ENCODE data around the gene ADGRB3. TPM values are rescaled to one million over a fixed set of nuclear protein-coding genes. Genes with fewer than 3 reads are reported as not detected.

The ADGRB3 gene
- 7.7 and 8.1 TPM in 2 replicates for total RNA-seq (2021)
- Bru-seq, nascent RNA: percentile 71 among the genes with signal in this experiment
- percentile 78 among the genes with signal in this experiment for BruChase-seq, experiment 1, labeled RNA remaining after a 2-hour chase
- BruChase-seq, experiment 2, labeled RNA remaining after a 6-hour chase: percentile 78 among the genes with signal in this experiment
- long read RNA-seq, partial matches to known transcripts: 5 of 14 reads
- long read RNA-seq, other reads (novel, unspliced or antisense): 9 of 14 reads

GRCh38 chr6:68634726-68635411 is at the start of gene ADGRB3:
Gene ADGRB3, plus strand, starts transcription at chr6:68635282. Its CDS starts 3,394 bp downstream, at chr6:68638676.
- TF ChIP-seq CTCF (conservative IDR thresholded peaks at IDR 0.05; ENCODE audit: low read depth, low read length) (no peak), EZH2 (IDR thresholded peaks at IDR 0.05; ENCODE audit: borderline replicate concordance, low read depth, low read length, poor library complexity, severe bottlenecking) (no peak)
- no TSS peak for BruUV-seq (replicated peaks)
- no peaks in the 10 kb centered on the region for H3K36me3 ChIP-seq (ENCODE audit: insufficient read depth, low read length, poor library complexity, severe bottlenecking)
- H3K27ac ChIP-seq (ENCODE audit: low read depth, low read length, poor library complexity, severe bottlenecking): peak within 1 kb of the TSS; percentile 84
- DNase-seq (ENCODE audit: low spot score): peak; percentile 95
- H3K4me3 ChIP-seq (ENCODE audit: low read depth, low read length, poor library complexity, severe bottlenecking): peak within 1 kb of the TSS; percentile 88
- peaks cover 39% of the 10 kb centered on the region for H3K4me1 ChIP-seq (ENCODE audit: insufficient read depth, low read length, poor library complexity, severe bottlenecking)
- no peaks in the 10 kb centered on the region for H3K27me3 ChIP-seq (replicated peaks; ENCODE audit: insufficient read depth, low read depth, low read length, poor library complexity)
- CTCF ChIA-PET: interaction anchor here (0.6 to 1.2 kb wide), 4 partner anchors 62 to 1162 kb away, joined by 3 to 10 read pairs (median 7); no protein-coding TSS in a partner anchor
- no peaks in the 10 kb centered on the region for H3K9me3 ChIP-seq (ENCODE audit: low read depth, low read length, poor library complexity, severe bottlenecking)
- intact Hi-C loops (cut with micrococcal nuclease; ENCODE audit: unreplicated experiment): loop anchor here (1.0 to 10.0 kb wide), 8 partner anchors 62 to 1570 kb away; no protein-coding TSS in a partner anchor
- POLR2A ChIA-PET (ENCODE audit: low non-redundant PET): interaction anchor here (0.6 kb wide), 1 partner anchor 227 kb away, joined by 4 read pairs; no protein-coding TSS in a partner anchor

- H3K9me3 ChIP-seq (ENCODE audit: low read depth, low read length, poor library complexity, severe bottlenecking): peaks cover 6% of the 10 kb centered on the region
- H3K36me3 ChIP-seq (ENCODE audit: insufficient read depth, low read length, poor library complexity, severe bottlenecking): no peaks in the 10 kb centered on the region
- H3K4me1 ChIP-seq (ENCODE audit: insufficient read depth, low read length, poor library complexity, severe bottlenecking): no peaks in the 10 kb centered on the region
- H3K27me3 ChIP-seq (replicated peaks; ENCODE audit: insufficient read depth, low read depth, low read length, poor library complexity): no peaks in the 10 kb centered on the region
- ChIA-PET CTCF (no interaction called here), POLR2A (ENCODE audit: low non-redundant PET) (no interaction called here)
- TF ChIP-seq EZH2 (IDR thresholded peaks at IDR 0.05; ENCODE audit: borderline replicate concordance, low read depth, low read length, poor library complexity, severe bottlenecking): no peak
- TF ChIP-seq CTCF (conservative IDR thresholded peaks at IDR 0.05; ENCODE audit: low read depth, low read length): no peak
- no TSS peak for BruUV-seq (replicated peaks)
- no peak overlapping the region for H3K27ac ChIP-seq (ENCODE audit: low read depth, low read length, poor library complexity, severe bottlenecking)
- intact Hi-C loops (cut with micrococcal nuclease; ENCODE audit: unreplicated experiment): no loop called here
- no peak for DNase-seq (ENCODE audit: low spot score)
- no peak overlapping the region for H3K4me3 ChIP-seq (ENCODE audit: low read depth, low read length, poor library complexity, severe bottlenecking)
Measured at GRCh38 chr6:68593558-68593957, 41.5 kb upstream of the ADGRB3 start.

- no peaks in the 10 kb centered on the region for H3K27me3 ChIP-seq (replicated peaks; ENCODE audit: insufficient read depth, low read depth, low read length, poor library complexity)
- no TSS peak for BruUV-seq (replicated peaks)
- intact Hi-C loops (cut with micrococcal nuclease; ENCODE audit: unreplicated experiment): no loop called here
- DNase-seq (ENCODE audit: low spot score): no peak
- ChIA-PET POLR2A (ENCODE audit: low non-redundant PET) (no interaction called here), CTCF (no interaction called here)
- peaks cover 6% of the 10 kb centered on the region for H3K9me3 ChIP-seq (ENCODE audit: low read depth, low read length, poor library complexity, severe bottlenecking)
- H3K27ac ChIP-seq (ENCODE audit: low read depth, low read length, poor library complexity, severe bottlenecking): no peak overlapping the region
- no peaks in the 10 kb centered on the region for H3K36me3 ChIP-seq (ENCODE audit: insufficient read depth, low read length, poor library complexity, severe bottlenecking)
- H3K4me1 ChIP-seq (ENCODE audit: insufficient read depth, low read length, poor library complexity, severe bottlenecking): no peaks in the 10 kb centered on the region
- no peak overlapping the region for H3K4me3 ChIP-seq (ENCODE audit: low read depth, low read length, poor library complexity, severe bottlenecking)
- no peak for TF ChIP-seq EZH2 (IDR thresholded peaks at IDR 0.05; ENCODE audit: borderline replicate concordance, low read depth, low read length, poor library complexity, severe bottlenecking)
- no peak for TF ChIP-seq CTCF (conservative IDR thresholded peaks at IDR 0.05; ENCODE audit: low read depth, low read length)
Measured at GRCh38 chr6:68597642-68598041, 37.4 kb upstream of the ADGRB3 start.

Measured in A673 (cell line).